ENCODE measurements around the gene CARD18.
"Not testable (repeated sequence)": the region's sequence is repeated elsewhere in the genome, so short reads cannot be mapped to it uniquely, and the experiment has no call there.

The CARD18 gene

GRCh38 chr11:105109855-105110687, 29.5 kb downstream of the CARD18 start:
- no peaks in the 10 kb centered on the region for H4K20me1 ChIP-seq (ENCODE audit: insufficient read depth)
- no peaks in the 10 kb centered on the region for H3K79me2 ChIP-seq (ENCODE audit: insufficient read depth, low read depth)
- no peak overlapping the region for H3K27ac ChIP-seq
- H3K4me3 ChIP-seq (IDR thresholded peaks at IDR 0.05; ENCODE audit: insufficient read depth, low read depth, low read length) = no peak overlapping the region
- no peaks in the 10 kb centered on the region for H3K27me3 ChIP-seq (ENCODE audit: insufficient read depth, low read depth)
- no peak for TF ChIP-seq CTCF (conservative IDR thresholded peaks at IDR 0.05; ENCODE audit: low read depth, low read length)
- no peak overlapping the region for H2AFZ ChIP-seq (ENCODE audit: low read depth)
- H3K4me2 ChIP-seq = no peak overlapping the region
- H3K4me1 ChIP-seq (ENCODE audit: low read depth, poor library complexity, severe bottlenecking) = no peaks in the 10 kb centered on the region
- H3K36me3 ChIP-seq (ENCODE audit: insufficient read depth) = no peaks in the 10 kb centered on the region
- no peak overlapping the region for H3K9ac ChIP-seq

GRCh38 chr11:105109321-105109720, 30.2 kb downstream of the CARD18 start:
- TF ChIP-seq CTCF (conservative IDR thresholded peaks at IDR 0.05; ENCODE audit: low read depth, low read length) = no peak
- Histone ChIP-seq H3K4me3 (IDR thresholded peaks at IDR 0.05; ENCODE audit: insufficient read depth, low read depth, low read length) (no peak overlapping the region), H3K9ac (no peak overlapping the region), H3K4me2 (no peak overlapping the region), H3K4me1 (ENCODE audit: low read depth, poor library complexity, severe bottlenecking) (no peaks in the 10 kb centered on the region), H3K79me2 (ENCODE audit: insufficient read depth, low read depth) (no peaks in the 10 kb centered on the region), H3K36me3 (ENCODE audit: insufficient read depth) (no peaks in the 10 kb centered on the region), H3K27me3 (ENCODE audit: insufficient read depth, low read depth) (no peaks in the 10 kb centered on the region), H3K27ac (no peak overlapping the region), H2AFZ (ENCODE audit: low read depth) (no peak overlapping the region), H4K20me1 (ENCODE audit: insufficient read depth) (no peaks in the 10 kb centered on the region)

GRCh38 chr11:105108247-105108646, 31.3 kb downstream of the CARD18 start:
- H3K9ac ChIP-seq = no peak overlapping the region
- no peak for TF ChIP-seq CTCF (conservative IDR thresholded peaks at IDR 0.05; ENCODE audit: low read depth, low read length)
- H3K4me1 ChIP-seq (ENCODE audit: low read depth, poor library complexity, severe bottlenecking) = no peaks in the 10 kb centered on the region
- no peak overlapping the region for H3K4me2 ChIP-seq
- no peaks in the 10 kb centered on the region for H4K20me1 ChIP-seq (ENCODE audit: insufficient read depth)
- no peaks in the 10 kb centered on the region for H3K27me3 ChIP-seq (ENCODE audit: insufficient read depth, low read depth)
- no peak overlapping the region for H2AFZ ChIP-seq (ENCODE audit: low read depth)
- H3K27ac ChIP-seq = no peak overlapping the region
- no peak overlapping the region for H3K4me3 ChIP-seq (IDR thresholded peaks at IDR 0.05; ENCODE audit: insufficient read depth, low read depth, low read length)
- no peaks in the 10 kb centered on the region for H3K79me2 ChIP-seq (ENCODE audit: insufficient read depth, low read depth)
- H3K36me3 ChIP-seq (ENCODE audit: insufficient read depth) = no peaks in the 10 kb centered on the region

GRCh38 chr11:105107226-105107825, 32.2 kb downstream of the CARD18 start:
- H3K36me3 ChIP-seq (ENCODE audit: insufficient read depth); H2AFZ ChIP-seq (ENCODE audit: low read depth); H3K9ac ChIP-seq; H3K27ac ChIP-seq; H3K4me2 ChIP-seq; H3K4me3 ChIP-seq (IDR thresholded peaks at IDR 0.05; ENCODE audit: insufficient read depth, low read depth, low read length); H3K27me3 ChIP-seq (ENCODE audit: insufficient read depth, low read depth); H4K20me1 ChIP-seq (ENCODE audit: insufficient read depth); H3K4me1 ChIP-seq (ENCODE audit: low read depth, poor library complexity, severe bottlenecking); H3K79me2 ChIP-seq (ENCODE audit: insufficient read depth, low read depth): not testable (repeated sequence)

GRCh38 chr11:105106140-105106539, 33.4 kb downstream of the CARD18 start:
- Histone ChIP-seq H3K27ac (no peak overlapping the region), H3K4me3 (IDR thresholded peaks at IDR 0.05; ENCODE audit: insufficient read depth, low read depth, low read length) (no peak overlapping the region), H3K79me2 (ENCODE audit: insufficient read depth, low read depth) (no peaks in the 10 kb centered on the region), H3K36me3 (ENCODE audit: insufficient read depth) (no peaks in the 10 kb centered on the region), H3K27me3 (ENCODE audit: insufficient read depth, low read depth) (no peaks in the 10 kb centered on the region), H2AFZ (ENCODE audit: low read depth) (no peak overlapping the region), H3K4me1 (ENCODE audit: low read depth, poor library complexity, severe bottlenecking) (no peaks in the 10 kb centered on the region), H3K9ac (no peak overlapping the region), H3K4me2 (no peak overlapping the region), H4K20me1 (ENCODE audit: insufficient read depth) (no peaks in the 10 kb centered on the region)
- no peak for TF ChIP-seq CTCF (conservative IDR thresholded peaks at IDR 0.05; ENCODE audit: low read depth, low read length)

All from KMS-11 (cell line).